ENCODE measurements around the gene NEDD9.

Gene NEDD9

GRCh38 chr6:11177271-11177670 is 55.2 kb downstream of the NEDD9 start:
- no peak for DNase-seq (ENCODE audit: low spot score)

- no peak for DNase-seq (ENCODE audit: low spot score)
These were observed 58.2 kb downstream of the NEDD9 start for GRCh38 chr6:11174242-11174611.

GRCh38 chr6:11172501-11173327 is 59.8 kb downstream of the NEDD9 start:
- peak; percentile 58 for DNase-seq (ENCODE audit: low spot score)

GRCh38 chr6:11171952-11172351 is 60.5 kb downstream of the NEDD9 start:
- no peak for DNase-seq (ENCODE audit: low spot score)

- no peak for DNase-seq (ENCODE audit: low spot score)
These were observed 64.3 kb downstream of the NEDD9 start for GRCh38 chr6:11168091-11168635.

GRCh38 chr6:11166948-11167347 is 65.5 kb downstream of the NEDD9 start:
- no peak for DNase-seq (ENCODE audit: low spot score)

GRCh38 chr6:11164717-11165646 is 67.5 kb downstream of the NEDD9 start:
- no peak for DNase-seq (ENCODE audit: low spot score)

- no peak for DNase-seq (ENCODE audit: low spot score)
These were observed 68.5 kb downstream of the NEDD9 start for GRCh38 chr6:11163932-11164331.

- DNase-seq (ENCODE audit: low spot score): no peak
These were observed 70.2 kb downstream of the NEDD9 start for GRCh38 chr6:11162262-11162661.

GRCh38 chr6:11161031-11161956 is 71.2 kb downstream of the NEDD9 start:
- peak; percentile 98 for DNase-seq (ENCODE audit: low spot score)

GRCh38 chr6:11160199-11160598 is 72.3 kb downstream of the NEDD9 start:
- no peak for DNase-seq (ENCODE audit: low spot score)

- no peak for DNase-seq (ENCODE audit: low spot score)
These were observed 76.9 kb downstream of the NEDD9 start for GRCh38 chr6:11155589-11155988.

- DNase-seq (ENCODE audit: low spot score): no peak
These were observed 79.0 kb downstream of the NEDD9 start for GRCh38 chr6:11153447-11153846.

GRCh38 chr6:11152581-11152980 is 79.9 kb downstream of the NEDD9 start:
- no peak for DNase-seq (ENCODE audit: low spot score)

- no peak for DNase-seq (ENCODE audit: low spot score)
These were observed 81.0 kb downstream of the NEDD9 start for GRCh38 chr6:11151488-11151887.

GRCh38 chr6:11149551-11149950 is 82.9 kb downstream of the NEDD9 start:
- no peak for DNase-seq (ENCODE audit: low spot score)

GRCh38 chr6:11146117-11146826 is 86.2 kb downstream of the NEDD9 start:
- no peak for DNase-seq (ENCODE audit: low spot score)

GRCh38 chr6:11144393-11144851 is 88.0 kb downstream of the NEDD9 start:
- DNase-seq (ENCODE audit: low spot score): peak; percentile 90

GRCh38 chr6:11143394-11144371 is 88.8 kb downstream of the NEDD9 start:
- DNase-seq (ENCODE audit: low spot score): no peak
